SK-N-MC (cell line): Measurements from ENCODE around the gene MCUR1.

ENCODE experiments used
- EZH2 ChIP-seq: fragments of 200-600 bp; sonication (generic); IDR thresholded peaks from one replicate; pipeline ENCODE4 v1.6.1; 2017; ENCODE audit warnings: antibody characterized with exemption
- POLR2AphosphoS5 ChIP-seq: IDR thresholded peaks from 2 replicates; pipeline ENCODE4 v1.6.1; 2012; ENCODE audit warnings: mild to moderate bottlenecking, low read depth, low read length, borderline replicate concordance

- TF ChIP-seq EZH2 = no peak
- no peak for TF ChIP-seq POLR2AphosphoS5
These were observed 6.7 kb downstream of the MCUR1 start for GRCh38 chr6:13807696-13808095.
